Nephron progenitor cell (in vitro differentiated cells): Measurements from ENCODE around the gene MAP7D1.

Experiments
- DNase-seq: peaks from one replicate; pipeline ENCODE4 v3.0.0; 2021
- H3K27ac Mint-ChIP-seq: 2 replicates; pipeline ENCODE4 v1.8.0; 2021; ENCODE audit warnings: mild to moderate bottlenecking, moderate library complexity, mixed read lengths
- H3K27me3 Mint-ChIP-seq: 2 replicates; pipeline ENCODE4 v1.8.0; 2021; ENCODE audit warnings: mild to moderate bottlenecking, low read depth, mixed read lengths; ENCODE audit not compliant: poor library complexity
- H3K36me3 Mint-ChIP-seq: 2 replicates; pipeline ENCODE4 v1.8.0; 2021; ENCODE audit warnings: low read depth, mixed read lengths
- H3K4me1 Mint-ChIP-seq: 2 replicates; pipeline ENCODE4 v1.8.0; 2021; ENCODE audit warnings: mixed read lengths
- H3K4me3 Mint-ChIP-seq: 2 replicates; pipeline ENCODE4 v1.8.0; 2021; ENCODE audit warnings: mild to moderate bottlenecking, moderate library complexity, mixed read lengths
- H3K9me3 Mint-ChIP-seq: 2 replicates; pipeline ENCODE4 v1.8.0; 2021; ENCODE audit warnings: mild to moderate bottlenecking, moderate library complexity, mixed read lengths
- CTCF ChIP-seq: fragments of 200-600 bp; sonication (generic); IDR thresholded peaks from 2 replicates; pipeline ENCODE4 v1.5.0; 2021; ENCODE audit warnings: antibody characterized with exemption

Gene MAP7D1

DNA sequence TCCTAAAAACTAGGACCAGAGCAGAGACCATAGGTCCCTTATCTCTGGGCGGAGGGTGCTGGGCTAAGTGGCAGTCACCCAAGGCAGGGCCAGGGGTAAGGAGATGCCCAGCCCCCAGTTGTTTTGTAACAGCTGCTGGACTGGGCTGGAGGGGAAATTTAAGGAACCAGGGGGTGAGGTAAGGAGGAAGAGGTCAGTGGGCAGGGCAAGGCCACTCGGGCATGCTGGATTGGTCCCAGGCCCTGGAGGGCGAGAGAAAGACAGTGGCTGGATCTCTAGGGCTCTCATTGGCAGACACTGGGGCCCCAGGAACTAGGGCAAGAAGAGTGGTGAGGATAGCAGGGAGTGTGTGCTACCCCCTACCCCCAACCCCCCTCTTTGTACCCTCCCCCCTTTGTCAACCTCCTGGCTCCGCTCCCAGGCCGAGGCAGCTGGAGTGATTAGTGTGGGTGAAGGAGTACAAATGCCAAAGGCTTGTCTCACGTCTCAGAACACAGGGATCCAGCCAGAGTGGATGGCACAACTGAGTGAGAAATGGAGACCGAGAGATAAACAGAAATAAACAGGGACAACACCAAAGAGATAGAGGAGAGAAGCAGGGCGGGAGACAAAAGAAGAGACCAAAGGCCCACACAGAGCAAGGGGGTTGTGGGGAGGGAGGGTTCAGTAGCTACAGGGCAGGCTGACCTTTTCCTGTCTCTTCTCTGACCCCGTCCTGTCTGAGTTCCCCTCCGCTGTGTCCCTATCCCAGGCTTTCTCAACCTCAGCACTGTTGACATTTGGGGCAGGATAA lies 47.8 kb downstream of the MAP7D1 start:
- Mint-ChIP-seq H3K27ac (peak overlapping the region; percentile 99), H3K27me3 (peaks cover 9% of the 10 kb centered on the region), H3K9me3 (no peaks in the 10 kb centered on the region), H3K4me3 (no peak overlapping the region), H3K4me1 (peaks cover 23% of the 10 kb centered on the region), H3K36me3 (no peaks in the 10 kb centered on the region)
- no peak for TF ChIP-seq CTCF
- DNase-seq = no peak

GRCh38 chr1:36204347-36204909 lies 48.5 kb downstream of the MAP7D1 start:
- no peaks in the 10 kb centered on the region for H3K36me3 Mint-ChIP-seq
- peaks cover 26% of the 10 kb centered on the region for H3K4me1 Mint-ChIP-seq
- no peaks in the 10 kb centered on the region for H3K9me3 Mint-ChIP-seq

GRCh38 chr1:36206323-36206858 lies 50.4 kb downstream of the MAP7D1 start:
- no peak for TF ChIP-seq CTCF
- Mint-ChIP-seq H3K4me3 (no peak overlapping the region), H3K4me1 (peaks cover 30% of the 10 kb centered on the region), H3K27me3 (no peaks in the 10 kb centered on the region), H3K36me3 (no peaks in the 10 kb centered on the region), H3K27ac (no peak overlapping the region), H3K9me3 (no peaks in the 10 kb centered on the region)
- DNase-seq = no peak

More at GRCh38 chr1:36204347-36204909, 48.5 kb downstream of the MAP7D1 start:
- H3K27me3 Mint-ChIP-seq = peaks cover 9% of the 10 kb centered on the region
- H3K4me3 Mint-ChIP-seq = no peak overlapping the region
- no peak for TF ChIP-seq CTCF
- no peak for DNase-seq
- no peak overlapping the region for H3K27ac Mint-ChIP-seq

DNA sequence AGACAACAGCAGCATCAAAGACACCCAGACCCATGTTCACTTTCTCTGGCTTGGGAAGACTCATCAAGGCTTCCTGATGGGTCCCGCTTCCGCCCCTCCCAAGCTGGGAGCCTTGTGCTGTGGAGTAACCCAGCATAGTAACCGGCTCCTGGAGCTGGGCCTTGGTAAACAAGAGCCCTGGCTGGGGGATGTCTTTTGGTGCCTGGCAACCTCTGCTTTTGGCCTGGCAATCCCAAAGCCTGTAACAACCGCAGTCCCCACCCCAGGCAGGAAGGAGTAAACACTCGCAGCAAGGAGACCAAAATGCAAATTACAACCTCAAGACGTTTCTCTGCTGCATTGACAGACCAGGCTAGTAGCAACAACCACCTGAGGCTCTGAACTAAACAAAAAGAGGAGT lies 51.4 kb downstream of the MAP7D1 start:
- no peak for DNase-seq
- H3K27ac Mint-ChIP-seq = no peak overlapping the region
- H3K4me1 Mint-ChIP-seq = peaks cover 30% of the 10 kb centered on the region
- no peak for TF ChIP-seq CTCF
- H3K4me3 Mint-ChIP-seq = no peak overlapping the region
- H3K9me3 Mint-ChIP-seq = no peaks in the 10 kb centered on the region
- H3K36me3 Mint-ChIP-seq = no peaks in the 10 kb centered on the region
- H3K27me3 Mint-ChIP-seq = peaks cover 3% of the 10 kb centered on the region

DNA sequence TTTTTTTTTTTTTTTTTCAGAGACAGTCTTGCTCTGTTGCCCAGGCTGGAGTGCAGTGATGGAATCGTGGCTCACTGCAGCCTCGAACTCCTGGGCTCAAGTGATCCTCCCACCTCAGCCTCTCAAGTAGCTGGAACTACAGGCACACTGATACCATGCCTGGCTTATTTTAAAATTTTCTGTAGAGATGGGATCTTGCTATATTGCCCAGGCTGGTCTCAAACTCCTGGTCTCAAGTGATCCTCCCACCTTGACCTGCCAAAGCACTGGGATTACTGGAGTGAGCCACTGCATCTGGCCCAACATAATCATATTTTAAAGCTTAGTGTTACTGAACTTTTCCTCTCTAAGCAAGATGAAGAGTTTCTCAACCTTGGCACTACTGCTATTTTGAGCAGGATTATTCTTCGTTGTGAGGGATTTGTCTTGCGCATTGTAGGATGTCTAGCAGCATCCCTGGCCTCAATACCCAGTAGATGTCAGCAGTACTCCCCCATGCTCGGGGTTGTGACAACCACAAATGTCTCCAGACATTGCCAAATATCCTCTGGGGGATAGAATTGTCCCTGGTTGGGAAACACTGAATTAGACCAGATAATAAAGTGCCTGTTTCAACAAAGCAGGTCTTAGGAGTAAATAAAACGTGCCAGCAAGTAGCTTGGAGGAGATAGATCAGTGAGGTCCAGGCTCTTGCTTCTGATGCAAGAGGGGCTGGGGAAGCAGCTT lies 53.2 kb downstream of the MAP7D1 start:
- Mint-ChIP-seq H3K4me1 (peaks cover 20% of the 10 kb centered on the region), H3K9me3 (no peaks in the 10 kb centered on the region), H3K27me3 (peaks cover 8% of the 10 kb centered on the region), H3K27ac (peak overlapping the region; percentile 83), H3K4me3 (no peak overlapping the region), H3K36me3 (no peaks in the 10 kb centered on the region)
- DNase-seq = no peak
- no peak for TF ChIP-seq CTCF
